A549 (cell line): Measurements from ENCODE around the gene SUGCT.

ENCODE experiments used
- BHLHE40 ChIP-seq: IDR thresholded peaks from 2 replicates; pipeline ENCODE4 v1.6.1; 2012; ENCODE audit warnings: low read depth, low read length, inconsistent platforms
- CHD2 ChIP-seq: fragments of 150-350 bp; IDR thresholded peaks from 2 replicates; pipeline ENCODE4 v1.6.1; 2014; ENCODE audit warnings: low read length; ENCODE audit not compliant: partially characterized antibody
- CTCF ChIP-seq: fragments of >200 bp; sonication (Bioruptor Twin); formaldehyde crosslinking; IDR thresholded peaks from 3 replicates; pipeline ENCODE4 v1.5.1; 2016
- ELK1 ChIP-seq: fragments of 150-350 bp; IDR thresholded peaks from 2 replicates; pipeline ENCODE4 v1.6.1; 2014; ENCODE audit warnings: low read depth, mild to moderate bottlenecking, low read length
- HES2 ChIP-seq: fragments of >200 bp; sonication (Bioruptor Twin); formaldehyde crosslinking; IDR thresholded peaks from 2 replicates; pipeline ENCODE4 v1.6.1; 2016
- HOXB5 ChIP-seq: fragments of 250-450 bp; sonication (Bioruptor Pico); IDR thresholded peaks from 2 replicates; pipeline ENCODE4 v1.5.0; 2020; ENCODE audit warnings: mild to moderate bottlenecking, moderate library complexity
- JUN ChIP-seq, 2 experiments: fragments of >200 bp; sonication (Bioruptor Twin); formaldehyde crosslinking; IDR thresholded peaks; 2 replicates in 1 of 2; 3 replicates in 1 of 2; pipeline ENCODE4 v1.6.1; 2016 to 2017
- JUNB ChIP-seq: fragments of >200 bp; sonication (Bioruptor Twin); formaldehyde crosslinking; IDR thresholded peaks from 2 replicates; pipeline ENCODE4 v1.6.1; 2016
- MYC ChIP-seq: IDR thresholded peaks from 2 replicates; pipeline ENCODE4 v1.6.1; 2012; ENCODE audit warnings: mild to moderate bottlenecking, inconsistent platforms, low read length, improper control_type of control experiment, borderline replicate concordance
- PHF8 ChIP-seq: fragments of 200-600 bp; sonication (generic); IDR thresholded peaks from 2 replicates; pipeline ENCODE4 v1.6.1; 2016; ENCODE audit warnings: low read depth, mild to moderate bottlenecking, antibody characterized with exemption, moderate library complexity, borderline replicate concordance
- POLR2A ChIP-seq: IDR thresholded peaks from 2 replicates; pipeline ENCODE4 v1.6.1; 2012; ENCODE audit warnings: mild to moderate bottlenecking, low read length
- RNF2 ChIP-seq: fragments of 200-600 bp; sonication (generic); IDR thresholded peaks from 2 replicates; pipeline ENCODE4 v1.6.1; 2016; ENCODE audit warnings: low read depth, mild to moderate bottlenecking, antibody characterized with exemption, moderate library complexity, borderline replicate concordance
- ZFP36 ChIP-seq: fragments of 450-650 bp; IDR thresholded peaks from 2 replicates; pipeline ENCODE4 v1.6.1; 2014; ENCODE audit warnings: borderline replicate concordance; ENCODE audit not compliant: partially characterized antibody

DNA sequence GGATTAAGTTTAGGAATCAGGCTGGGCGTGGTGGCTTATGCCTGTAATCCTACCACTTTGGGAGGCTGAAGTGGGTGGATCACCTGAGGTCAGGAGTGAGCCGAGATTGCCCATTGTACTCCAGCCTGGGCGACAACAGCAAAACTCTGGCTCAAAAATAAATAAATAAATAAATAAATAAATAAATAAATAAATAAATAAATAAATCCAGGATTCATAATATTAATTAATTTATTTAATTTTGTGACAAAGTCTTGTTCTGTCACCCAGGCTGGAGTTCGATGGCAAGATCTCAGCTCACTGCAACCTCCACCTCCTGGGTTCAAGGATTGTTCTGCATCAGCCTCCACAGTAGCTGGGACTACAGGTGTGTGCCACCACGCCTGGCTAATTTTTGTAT lies 4.2 kb downstream of the SUGCT start:
- TF ChIP-seq RNF2 (no peak), BHLHE40 (no peak), CHD2 (no peak), JUN (IDR thresholded peaks at IDR 0.05) (no peak), CTCF (no peak), ZFP36 (no peak), POLR2A (no peak), ELK1 (no peak), HES2 (no peak), PHF8 (no peak), MYC (no peak), HOXB5 (CRISPR knock-in tag) (no peak), JUNB (no peak)
